ENCODE measurements around the gene GNG7.

Gene GNG7

DNA sequence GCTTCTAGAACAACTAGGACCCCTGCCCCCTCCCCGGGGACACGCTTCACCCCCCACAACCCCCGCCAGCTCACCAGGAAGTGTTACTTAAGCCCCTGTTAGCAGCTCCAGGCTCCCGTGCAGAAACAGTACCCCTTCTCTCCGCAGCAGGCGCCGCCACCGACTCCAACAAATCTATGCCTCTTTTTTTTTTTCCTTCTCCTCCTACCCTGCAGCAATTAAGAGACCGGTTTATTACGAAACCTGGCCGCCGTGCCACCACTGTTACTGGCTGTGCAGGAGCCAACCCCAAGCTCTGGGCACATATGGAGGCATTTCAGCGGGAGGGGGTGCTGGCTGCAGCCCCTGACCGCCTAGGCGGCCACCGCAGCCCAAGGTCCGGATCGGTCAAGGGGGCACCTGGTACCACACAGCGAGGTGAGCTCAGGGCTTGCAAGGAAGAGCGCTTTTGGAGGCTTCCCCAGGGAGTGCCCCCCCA lies 224.2 kb downstream of the GNG7 start:
- DNase-seq (ENCODE audit: low read depth): peak; percentile 77
- peak overlapping the region; percentile 99 for H3K4me3 ChIP-seq (ENCODE audit: low read depth, low read length)
- TF ChIP-seq, protein P1, sequence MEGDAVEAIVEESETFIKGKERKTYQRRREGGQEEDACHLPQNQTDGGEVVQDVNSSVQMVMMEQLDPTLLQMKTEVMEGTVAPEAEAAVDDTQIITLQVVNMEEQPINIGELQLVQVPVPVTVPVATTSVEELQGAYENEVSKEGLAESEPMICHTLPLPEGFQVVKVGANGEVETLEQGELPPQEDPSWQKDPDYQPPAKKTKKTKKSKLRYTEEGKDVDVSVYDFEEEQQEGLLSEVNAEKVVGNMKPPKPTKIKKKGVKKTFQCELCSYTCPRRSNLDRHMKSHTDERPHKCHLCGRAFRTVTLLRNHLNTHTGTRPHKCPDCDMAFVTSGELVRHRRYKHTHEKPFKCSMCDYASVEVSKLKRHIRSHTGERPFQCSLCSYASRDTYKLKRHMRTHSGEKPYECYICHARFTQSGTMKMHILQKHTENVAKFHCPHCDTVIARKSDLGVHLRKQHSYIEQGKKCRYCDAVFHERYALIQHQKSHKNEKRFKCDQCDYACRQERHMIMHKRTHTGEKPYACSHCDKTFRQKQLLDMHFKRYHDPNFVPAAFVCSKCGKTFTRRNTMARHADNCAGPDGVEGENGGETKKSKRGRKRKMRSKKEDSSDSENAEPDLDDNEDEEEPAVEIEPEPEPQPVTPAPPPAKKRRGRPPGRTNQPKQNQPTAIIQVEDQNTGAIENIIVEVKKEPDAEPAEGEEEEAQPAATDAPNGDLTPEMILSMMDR (conservative IDR thresholded peaks at IDR 0.05; ENCODE audit: low read depth, low read length): peak; percentile 35

DNA sequence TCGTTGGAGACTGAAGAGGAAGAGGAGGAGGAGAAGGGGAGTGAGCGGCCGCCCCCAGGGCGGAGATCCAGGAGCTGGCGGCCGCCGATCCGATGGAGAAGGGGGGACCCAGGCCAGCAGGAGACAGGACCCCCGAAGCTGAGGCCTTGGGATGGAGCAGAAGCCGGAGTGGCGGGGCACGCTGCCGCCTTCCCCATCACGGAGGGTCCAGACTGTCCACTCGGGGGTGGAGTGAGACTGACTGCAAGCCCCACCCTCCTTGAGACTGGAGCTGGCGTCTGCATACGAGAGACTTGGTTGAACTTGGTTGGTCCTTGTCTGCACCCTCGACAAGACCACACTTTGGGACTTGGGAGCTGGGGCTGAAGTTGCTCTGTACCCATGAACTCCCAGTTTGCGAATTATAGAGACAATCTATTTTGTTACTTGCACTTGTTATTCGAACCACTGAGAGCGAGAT lies 224.7 kb downstream of the GNG7 start:
- H3K4me3 ChIP-seq (ENCODE audit: low read depth, low read length): peak overlapping the region; percentile 99
- DNase-seq (ENCODE audit: low read depth): peak; percentile 71
- TF ChIP-seq, protein P1 (conservative IDR thresholded peaks at IDR 0.05; ENCODE audit: low read depth, low read length): no peak

DNA sequence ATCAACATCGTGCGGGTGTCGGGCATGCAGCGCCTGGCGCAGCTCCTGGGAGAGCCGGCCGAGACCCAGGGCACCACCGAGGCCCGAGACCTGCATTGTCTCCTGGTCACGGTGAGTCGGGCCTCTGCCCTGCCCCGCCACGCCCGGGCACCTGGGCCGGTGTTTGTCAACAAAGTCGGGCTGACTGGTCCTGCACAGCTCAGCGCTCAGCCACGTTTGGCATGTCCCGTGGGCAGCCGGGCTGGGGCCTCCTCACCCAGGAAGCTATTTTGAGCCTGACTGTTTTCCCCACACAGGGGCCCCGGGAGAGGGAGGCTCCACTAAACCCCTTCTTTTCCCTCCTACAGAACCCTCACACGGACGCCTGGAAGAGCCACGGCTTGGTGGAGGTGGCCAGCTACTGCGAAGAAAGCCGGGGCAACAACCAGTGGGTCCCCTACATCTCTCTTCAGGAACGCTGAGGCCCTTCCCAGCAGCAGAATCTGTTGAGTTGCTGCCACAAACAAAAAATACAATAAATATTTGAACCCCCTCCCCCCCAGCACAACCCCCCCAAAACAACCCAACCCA lies 225.3 kb downstream of the GNG7 start:
- DNase-seq (ENCODE audit: low read depth): peak; percentile 49
- TF ChIP-seq, protein P1 (conservative IDR thresholded peaks at IDR 0.05; ENCODE audit: low read depth, low read length): no peak
- peak overlapping the region; percentile 99 for H3K4me3 ChIP-seq (ENCODE audit: low read depth, low read length)

DNA sequence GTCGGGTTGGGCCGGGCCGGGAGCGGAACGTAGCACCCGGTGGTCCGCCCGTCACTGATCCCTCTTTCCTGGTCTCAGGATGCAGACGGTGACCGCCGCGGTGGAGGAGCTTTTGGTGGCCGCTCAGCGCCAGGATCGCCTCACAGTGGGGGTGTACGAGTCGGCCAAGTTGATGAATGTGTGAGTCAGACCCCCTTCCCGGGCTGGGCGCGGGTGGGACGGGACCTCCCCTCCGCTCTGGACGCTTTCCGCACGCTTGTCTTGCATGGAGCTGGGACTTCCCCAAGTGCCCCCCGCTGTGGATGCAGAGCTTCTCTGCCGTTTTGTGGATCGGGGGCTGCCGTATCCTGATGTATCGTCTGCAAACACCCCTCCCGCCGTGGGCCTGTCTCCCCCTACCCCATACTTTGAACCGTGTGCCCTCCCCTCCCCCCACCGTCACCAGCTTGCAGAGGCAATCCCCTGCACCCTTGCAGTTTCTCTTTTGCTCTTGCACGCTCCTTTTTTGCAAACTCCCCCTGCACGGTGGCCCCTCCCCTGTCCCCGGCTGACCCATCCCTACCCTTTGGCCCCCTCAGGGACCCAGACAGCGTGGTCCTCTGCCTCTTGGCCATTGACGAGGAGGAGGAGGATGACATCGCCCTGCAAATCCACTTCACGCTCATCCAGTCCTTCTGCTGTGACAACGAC lies 225.9 kb downstream of the GNG7 start:
- peak; percentile 91 for DNase-seq (ENCODE audit: low read depth)
- H3K4me3 ChIP-seq (ENCODE audit: low read depth, low read length): peak overlapping the region; percentile 99
- TF ChIP-seq, protein P1 (conservative IDR thresholded peaks at IDR 0.05; ENCODE audit: low read depth, low read length): no peak

DNA sequence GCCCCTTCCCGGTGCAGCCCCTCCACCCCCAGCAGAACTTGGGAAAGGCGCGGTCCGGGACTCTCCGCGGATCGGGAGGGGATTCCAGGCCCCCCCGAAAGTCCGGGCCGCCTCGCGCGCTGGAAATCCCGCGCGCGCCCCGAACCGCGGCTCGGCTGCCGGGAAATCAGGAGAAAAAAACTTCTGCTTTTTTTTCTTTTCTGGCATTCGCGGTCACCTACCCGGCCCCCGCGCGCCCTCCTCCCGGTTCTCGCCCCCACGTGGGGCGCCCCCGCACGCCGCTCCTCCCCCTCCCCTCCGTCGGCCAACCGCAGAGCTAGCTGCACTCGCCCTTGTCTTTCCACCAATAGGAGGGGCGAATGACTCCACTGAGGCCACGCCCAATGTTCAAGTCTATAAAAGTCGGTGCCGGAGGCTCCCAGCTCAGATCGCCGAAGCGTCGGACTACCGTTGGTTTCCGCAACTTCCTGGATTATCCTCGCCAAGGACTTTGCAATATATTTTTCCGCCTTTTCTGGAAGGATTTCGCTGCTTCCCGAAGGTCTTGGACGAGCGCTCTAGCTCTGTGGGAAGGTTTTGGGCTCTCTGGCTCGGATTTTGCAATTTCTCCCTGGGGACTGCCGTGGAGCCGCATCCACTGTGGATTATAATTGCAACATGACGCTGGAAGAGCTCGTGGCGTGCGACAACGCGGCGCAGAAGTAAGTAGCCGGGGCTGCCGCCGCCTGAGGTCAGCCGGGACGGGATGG lies 226.6 kb downstream of the GNG7 start, which contains the start of gene GADD45B:
Gene GADD45B (plus strand): TSS at position 426 of the 749 bp plus-strand sequence. CDS start 232 bp downstream, at position 658.
- TF ChIP-seq, protein P1 (conservative IDR thresholded peaks at IDR 0.05; ENCODE audit: low read depth, low read length): no peak
- DNase-seq (ENCODE audit: low read depth): peak; percentile 99
- H3K4me3 ChIP-seq (ENCODE audit: low read depth, low read length): peak within 1 kb of the TSS; percentile 99

DNA sequence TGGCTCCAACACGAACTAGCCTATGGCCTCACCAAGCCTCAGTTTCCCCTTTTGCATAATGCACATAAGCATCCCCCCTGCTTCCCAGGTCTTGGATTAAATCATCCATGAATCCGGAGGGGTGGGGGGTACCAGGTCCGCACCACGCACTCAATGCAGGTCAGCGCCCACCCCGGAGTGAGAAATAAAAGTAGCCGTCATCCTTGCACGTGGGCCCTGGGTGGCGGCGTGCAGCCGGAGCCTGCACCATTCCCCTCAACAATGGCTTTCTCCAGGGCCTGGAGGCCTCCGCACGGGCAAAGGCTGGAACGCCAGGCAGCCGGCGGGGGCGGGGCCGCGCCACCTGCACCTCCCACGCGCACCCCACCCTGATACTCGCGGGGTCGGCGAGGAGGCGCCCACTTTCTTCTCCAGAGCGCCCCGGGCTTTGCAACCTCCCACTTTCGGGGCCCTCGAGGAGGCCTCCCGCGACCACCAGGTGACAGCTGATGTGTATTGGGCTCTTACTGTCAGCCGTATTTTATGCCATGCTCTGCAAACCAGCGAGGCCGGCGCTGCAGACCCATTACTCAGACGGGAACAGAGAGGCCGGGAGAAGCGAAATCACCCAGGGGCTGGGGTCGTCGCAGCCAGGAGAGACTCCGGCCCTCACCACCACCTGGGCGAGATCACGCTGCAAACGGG lies 227.3 kb downstream of the GNG7 start:
- TF ChIP-seq, protein P1 (conservative IDR thresholded peaks at IDR 0.05; ENCODE audit: low read depth, low read length): no peak
- H3K4me3 ChIP-seq (ENCODE audit: low read depth, low read length): peak overlapping the region; percentile 56
- peak; percentile 69 for DNase-seq (ENCODE audit: low read depth)
